GM21360 (cell line): ENCODE data around the gene FAM149A.
A peak's percentile ranks its signal among the peaks of the same experiment; 100 is the strongest.

Experiments used
- ATAC-seq: cut with Tn5 transposase; IDR thresholded peaks from one replicate; pipeline ENCODE4 v1.9.1; 2021; ENCODE audit warnings: mild to moderate bottlenecking, moderate library complexity; ENCODE audit not compliant: unreplicated experiment

FAM149A gene

DNA sequence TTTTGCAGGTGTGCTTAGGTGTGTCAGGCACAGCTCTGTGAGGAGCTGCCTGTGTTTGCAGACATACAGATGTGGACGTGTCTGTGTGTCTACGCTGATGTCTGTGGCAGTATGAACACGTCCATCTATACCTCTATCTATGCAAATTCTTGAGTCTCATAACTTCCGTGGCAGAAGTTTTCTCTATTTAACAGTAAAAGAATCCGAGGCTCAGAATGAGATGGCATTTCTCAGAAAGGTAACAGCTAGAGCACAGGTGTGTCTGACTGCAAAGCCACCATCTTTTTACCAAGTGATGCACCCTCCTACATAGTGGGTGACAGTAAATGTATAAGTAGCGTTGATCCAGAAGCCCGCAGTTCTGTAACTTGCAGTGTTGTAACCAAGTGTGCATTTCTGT, 47.0 kb downstream of the FAM149A start:
- ATAC-seq: peak; percentile 67

DNA sequence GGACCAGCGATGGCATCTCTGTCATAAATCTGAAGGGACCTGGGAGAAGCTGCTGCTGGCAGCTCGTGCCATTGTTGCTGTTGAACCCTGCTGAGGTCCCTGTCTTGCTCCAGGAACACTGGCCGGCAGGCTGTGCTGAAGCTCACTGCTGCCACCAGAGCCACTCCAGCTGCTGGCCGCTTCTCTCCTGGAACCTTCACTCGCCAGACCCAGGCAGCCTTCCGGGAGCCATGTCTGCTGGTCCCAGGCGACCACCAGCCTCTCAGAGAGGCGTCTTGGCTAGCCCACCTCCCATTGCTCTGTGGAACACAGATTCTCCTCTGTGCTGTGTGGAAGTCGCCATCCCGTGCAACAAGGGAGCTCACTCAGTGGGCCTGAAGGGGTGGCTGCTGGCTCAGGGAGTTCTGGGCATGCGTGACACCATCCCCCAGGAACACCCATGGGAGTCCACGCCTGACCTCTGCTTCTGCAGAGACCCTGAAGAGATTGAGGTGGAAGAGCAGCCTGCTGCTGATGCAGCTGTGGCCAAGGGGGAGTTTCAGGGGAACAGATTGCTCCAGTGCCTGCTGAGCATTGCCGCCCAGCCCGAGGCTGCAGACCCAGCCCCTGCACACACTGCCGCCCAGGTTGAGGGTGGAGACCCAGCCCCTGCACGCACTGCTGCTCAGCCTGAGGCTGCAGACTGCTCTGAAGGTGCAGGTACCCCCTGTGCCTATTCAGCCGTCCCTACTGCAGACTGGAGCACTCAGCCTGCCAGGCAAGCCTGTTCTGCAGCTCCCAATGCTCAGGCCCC, 53.7 kb downstream of the FAM149A start:
- peak; percentile 49 for ATAC-seq

DNA sequence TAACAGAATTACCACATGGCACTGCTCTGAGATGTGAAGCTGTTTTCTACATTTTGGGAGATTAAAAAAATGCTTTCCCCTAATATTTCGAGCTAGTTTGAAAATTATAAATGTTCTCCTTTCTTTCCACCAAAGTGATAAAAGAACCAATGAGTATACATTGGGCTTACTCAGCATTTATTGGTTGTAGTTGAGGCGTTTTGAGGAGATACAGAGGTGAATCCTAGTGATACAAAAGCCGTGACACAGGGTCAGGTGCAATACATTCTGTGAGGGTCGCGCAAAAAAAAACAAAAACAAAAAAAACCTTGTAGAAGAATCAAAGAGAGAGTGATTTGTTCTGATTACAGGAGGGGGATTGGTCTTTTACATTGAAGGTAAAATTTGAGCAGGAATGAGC, 54.5 kb downstream of the FAM149A start:
- ATAC-seq: no peak

DNA sequence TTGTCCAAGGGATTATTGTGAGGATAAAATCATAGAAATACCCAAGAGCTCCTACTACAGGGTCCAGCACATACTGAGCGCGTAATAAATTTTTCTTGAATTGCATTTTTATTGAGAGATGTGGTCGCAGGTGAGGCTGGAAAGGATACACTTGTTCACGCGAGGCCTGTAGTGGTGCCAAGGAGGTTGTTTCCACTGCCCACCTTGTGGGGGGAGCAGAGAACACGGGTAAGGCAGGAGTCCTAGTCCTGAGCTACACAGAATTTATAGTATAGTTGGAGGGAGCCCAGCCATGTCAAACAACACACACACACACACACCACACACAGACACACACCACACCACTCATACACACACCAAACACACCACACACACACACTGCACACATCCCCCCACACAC, 55.1 kb downstream of the FAM149A start:
- no peak for ATAC-seq

DNA sequence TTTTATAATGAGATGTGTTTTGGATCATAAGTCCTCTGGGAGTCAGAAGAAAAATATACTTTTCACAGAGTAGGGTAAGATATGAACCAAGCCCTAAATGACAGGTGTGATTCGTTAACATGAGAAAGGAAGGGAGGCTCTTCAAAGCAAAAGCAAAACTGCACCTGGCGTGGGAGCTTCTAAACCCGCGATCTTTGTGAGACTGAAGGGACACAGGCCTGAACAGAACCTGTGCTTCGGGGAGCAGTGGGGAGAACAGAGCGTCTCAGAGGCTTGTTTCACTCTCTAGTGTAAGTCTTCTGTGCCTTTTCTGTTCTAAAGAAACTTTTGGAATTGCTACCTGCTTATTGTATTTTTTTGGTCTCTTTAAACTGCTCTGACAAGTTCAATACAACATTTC, 56.6 kb downstream of the FAM149A start:
- ATAC-seq: peak; percentile 85

DNA sequence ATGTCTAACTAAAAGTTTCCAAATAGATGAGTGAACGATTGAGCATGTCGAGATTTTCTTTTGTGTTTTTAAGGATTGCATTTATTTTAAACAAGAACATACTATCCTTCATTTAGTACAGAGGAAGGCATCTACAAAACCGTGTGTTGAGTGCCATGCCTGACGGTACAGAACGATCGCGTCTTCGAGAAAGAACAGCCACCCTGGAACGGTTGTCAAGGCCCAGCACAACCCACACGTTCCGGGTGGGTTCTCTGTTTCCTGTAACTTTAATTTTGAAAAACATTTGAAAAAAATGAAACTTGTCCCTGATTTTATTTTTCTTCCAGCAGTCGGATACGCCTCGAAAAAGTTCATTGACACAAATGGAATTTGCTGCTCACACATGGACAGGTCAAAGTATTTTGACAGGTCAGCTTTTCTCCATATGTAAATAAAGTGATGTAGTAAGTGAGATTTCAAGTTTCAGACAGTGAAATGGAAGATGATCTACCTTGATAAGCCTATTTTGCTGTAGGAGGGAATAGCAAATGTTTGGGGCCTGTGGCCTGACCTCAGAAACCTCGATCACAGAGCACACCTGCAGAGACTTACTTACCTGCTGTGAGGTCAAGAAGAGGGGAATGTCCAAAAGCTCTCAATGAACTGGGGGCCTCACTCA, 62.5 kb downstream of the FAM149A start:
- no peak for ATAC-seq

DNA sequence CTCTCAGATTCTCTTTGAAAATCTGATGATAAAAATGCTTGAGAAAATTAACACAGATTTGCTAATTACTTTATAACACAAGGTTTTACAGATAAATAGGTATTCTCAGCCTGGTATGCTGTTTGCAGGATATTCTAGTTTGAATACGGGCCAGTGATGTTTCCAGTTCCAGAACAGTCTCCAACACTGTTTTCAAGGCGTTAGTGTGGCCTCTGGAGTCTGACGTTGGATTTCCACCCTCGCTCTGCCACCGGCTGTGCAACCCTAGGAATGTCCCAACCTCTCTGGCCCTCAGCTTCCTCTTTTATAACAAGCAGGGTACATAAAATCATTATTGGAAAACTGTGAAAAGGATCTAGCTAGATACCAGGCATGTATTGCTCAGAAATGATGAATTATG, 63.1 kb downstream of the FAM149A start:
- no peak for ATAC-seq

DNA sequence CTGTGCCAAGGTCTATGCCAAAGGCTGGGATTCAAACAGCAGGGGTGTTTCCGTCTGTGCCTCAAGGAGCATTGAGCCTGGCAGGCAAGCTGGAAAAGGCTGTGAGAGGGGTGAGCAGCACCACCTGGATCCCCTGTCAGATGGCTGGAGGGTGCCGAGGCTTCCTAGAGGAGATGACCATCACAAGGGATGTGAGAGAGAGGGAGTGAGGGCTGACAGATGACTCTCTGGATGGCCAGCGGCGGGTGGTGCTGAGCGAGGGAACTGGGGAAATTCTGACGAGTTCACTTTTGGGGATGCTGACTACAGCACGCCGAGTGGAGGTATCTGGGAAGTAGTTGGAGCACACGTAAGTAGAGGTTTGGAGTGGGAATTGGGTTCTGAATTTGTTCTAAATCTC, 64.2 kb downstream of the FAM149A start:
- no peak for ATAC-seq

DNA sequence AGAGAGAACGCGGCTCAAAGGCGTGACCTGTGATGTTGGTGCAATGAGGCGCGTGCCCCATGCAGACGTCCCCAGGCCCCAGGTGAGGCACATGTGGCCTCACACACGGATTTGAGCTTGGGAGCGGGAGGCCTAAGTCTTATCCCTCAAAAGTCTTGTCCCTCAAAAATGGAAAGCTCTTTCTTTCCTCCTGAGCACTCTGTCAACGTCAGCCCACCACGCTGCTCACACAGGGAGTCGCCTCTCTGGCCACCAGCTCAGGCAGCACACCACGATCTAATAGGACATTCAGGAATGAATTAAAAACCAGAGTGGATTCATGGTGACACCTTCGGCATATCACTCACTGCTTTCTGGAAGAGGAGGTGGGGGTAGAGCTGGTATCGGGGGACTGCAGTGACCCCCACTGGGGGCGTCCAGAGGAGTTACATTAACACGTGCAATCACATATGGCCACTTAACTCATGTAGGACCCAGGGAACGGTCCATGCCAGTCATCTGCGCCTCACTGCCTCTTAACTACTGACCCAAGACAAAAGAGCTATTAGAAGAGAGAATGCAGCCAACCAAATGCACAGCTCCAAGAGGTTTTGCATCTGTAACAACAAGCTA, 64.9 kb downstream of the FAM149A start:
- ATAC-seq: no peak

DNA sequence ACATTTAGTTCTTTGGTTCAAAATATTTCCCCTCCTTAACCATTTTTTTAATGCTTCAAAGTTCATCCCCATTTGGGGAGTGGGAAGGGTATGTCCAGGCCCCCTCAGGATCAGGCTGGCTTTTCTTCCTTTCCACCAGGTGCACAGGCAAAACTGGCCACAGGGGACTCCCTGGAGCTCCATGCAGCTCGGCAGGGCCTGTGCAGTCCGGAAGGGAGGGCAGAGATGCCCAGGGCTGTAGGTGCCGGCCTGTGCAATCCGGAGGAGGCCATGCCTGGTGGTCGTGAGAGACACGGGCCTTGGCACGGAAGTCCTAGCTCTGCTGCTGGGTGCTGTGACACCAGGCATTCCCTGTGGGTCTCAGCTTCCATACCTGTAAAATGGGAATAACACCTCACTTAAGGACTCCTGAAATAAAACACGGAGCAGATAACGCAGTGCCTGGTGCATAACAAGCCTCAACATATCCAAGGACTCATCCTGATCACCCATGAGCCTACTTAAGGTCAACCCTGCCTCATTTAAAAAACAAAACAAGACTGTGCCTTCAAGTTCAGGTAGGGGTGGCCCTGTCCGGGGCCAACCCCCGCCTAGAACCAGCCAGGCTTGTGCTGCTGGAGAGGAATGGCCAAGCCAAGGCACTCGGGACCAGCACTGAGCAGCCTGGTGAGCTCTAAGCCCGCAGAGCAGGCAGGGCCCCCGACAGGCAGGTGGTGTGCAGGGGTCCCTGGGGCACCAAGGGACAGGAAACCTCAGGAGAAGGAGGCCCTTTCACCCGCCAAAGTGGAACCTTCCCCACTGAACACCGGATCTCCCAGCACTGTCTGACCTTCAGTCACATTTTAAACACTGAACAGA, 65.7 kb downstream of the FAM149A start:
- ATAC-seq: peak; percentile 51

DNA sequence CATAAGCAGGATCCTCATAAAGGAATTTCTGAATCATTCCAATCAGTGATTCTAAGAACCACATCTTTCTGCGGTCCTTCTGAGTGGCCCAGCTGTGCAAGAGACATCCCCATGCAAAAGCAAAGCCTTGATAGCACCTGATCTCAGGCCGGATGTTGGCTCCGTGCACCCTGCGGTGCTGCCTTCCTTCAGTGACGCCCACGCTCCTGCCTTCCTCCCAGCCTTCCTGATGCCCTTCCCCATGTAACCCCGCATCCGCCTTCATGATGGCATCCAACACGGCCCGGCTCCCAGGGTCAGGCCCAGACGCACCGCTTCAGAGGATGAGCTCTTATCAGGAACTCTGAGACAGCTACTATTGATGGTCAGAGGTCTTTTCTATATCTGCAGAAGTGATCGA, 66.5 kb downstream of the FAM149A start:
- no peak for ATAC-seq

DNA sequence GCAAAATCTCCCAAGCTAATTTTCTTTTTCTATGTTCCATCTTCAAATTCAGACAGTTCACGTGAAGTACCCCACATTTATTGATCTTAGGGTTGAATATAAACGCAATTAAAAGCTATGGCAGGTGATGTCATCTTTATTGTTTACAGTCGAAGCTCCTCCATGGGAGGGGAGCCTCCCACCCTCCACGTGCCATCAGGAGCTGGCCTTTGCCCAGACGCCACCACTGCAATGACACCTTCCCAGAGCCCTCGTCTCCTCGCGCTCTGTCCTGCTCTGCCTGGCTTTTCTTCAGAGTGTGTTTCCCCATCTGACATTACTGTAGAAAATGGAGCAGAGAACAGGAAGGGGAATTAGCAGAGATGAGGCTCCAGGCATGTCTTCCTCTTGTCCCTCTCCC, 68.0 kb downstream of the FAM149A start:
- ATAC-seq: no peak

DNA sequence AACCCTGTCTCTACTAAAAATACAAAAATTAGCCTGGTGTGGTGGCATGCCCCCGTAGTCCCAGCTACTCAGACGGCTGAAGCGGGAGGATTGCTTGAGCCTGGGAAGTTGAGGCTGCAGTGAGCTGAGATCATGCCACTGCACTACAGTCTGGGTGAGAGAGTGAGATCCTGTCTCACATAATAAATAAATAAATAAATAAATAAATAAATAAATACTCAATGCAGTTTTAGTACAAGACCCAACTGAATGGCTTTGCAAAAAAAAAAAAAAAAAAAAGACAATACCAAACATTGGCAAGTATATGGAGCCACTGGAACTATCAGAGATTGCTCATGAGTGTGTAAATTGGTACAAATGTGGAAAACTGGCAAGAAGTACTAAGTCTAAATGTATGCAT, 83.6 kb downstream of the FAM149A start:
- no peak for ATAC-seq

DNA sequence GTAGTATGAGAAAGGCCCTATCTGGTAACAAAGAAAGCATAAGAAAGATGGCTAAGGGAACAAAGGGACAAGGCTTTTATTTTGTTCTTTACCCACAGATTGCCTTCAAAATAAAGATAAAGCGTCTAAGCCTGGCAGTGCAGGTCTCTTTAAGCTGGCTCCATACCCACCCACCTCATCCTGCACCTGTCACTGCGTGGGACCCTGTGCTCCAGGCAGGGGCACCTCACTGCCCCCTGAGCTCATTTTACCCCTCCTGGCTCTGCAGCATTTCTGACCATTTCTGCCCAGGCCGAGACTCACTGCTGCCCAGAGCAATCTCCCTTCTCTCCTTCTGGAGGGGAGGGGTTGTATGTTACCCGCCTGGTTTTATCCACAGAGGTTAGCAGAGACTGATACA, 85.2 kb downstream of the FAM149A start:
- no peak for ATAC-seq

DNA sequence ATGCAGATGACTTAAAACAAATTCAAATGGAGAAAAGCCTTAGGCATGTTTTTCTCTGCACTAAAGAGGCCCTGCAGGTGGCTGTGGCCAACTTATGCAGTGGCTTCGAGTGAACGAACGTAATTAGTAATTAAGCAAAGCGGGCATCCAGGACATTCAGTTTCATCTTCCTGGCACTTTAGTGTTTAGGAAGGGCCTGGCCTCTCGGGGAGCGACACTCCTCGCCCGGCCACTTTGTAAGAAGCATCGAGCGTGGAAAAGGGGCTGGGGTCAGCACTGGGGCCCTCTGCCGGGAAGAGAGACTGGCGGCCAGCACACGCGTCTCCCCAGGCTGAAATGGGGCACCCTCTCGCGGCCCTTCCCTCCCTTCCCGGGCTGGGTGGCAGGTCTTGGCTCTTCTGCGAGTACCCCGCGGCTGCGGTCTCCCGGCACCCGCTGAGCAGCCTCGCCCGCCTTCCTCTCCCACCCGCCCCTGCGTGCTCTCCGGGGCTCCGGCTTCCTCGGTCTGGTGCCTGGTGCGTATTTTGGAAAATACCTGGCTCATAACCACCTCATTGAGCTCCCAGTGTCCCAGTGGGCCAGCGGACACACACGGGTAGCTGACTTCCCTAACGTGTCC, 86.2 kb downstream of the FAM149A start:
- peak; percentile 33 for ATAC-seq

DNA sequence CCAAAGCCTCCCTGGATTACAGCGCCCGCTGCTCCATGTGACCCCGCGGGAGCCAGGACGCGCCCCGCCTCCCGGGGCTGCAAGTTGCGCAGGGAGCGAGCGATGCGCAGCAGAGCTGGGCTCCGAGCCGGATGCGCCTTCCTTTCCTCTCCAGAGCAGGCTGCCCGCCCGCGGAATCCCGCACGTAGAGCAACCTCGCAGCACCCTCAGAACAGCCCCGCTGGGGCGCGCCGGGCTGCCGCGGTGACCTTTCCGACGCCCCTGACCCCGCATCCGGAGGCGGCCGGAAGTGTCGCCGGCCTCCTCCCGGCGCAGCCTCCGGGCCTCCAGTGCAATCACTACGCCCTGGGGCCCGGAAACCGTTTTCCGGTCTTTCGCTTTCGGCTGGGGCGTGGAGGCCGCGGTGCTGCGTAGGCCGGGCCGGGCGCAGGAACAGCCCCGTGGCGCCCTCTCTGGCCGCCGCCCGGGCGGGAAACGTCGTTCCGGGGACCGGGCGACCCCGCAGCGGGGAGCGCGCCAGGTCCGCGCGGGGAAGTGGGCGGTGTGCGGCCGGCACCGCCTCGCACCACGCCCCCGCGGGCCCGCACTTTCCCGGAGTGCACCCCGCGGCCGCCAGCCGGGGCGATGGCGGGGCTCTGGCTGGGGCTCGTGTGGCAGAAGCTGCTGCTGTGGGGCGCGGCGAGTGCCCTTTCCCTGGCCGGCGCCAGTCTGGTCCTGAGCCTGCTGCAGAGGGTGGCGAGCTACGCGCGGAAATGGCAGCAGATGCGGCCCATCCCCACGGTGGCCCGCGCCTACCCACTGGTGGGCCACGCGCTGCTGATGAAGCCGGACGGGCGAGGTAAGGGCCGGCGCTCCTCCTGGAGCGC, 86.9 kb downstream of the FAM149A start, which contains the start of gene CYP4V2:
Gene CYP4V2 (plus strand): TSS at position 368 of the 866 bp plus-strand sequence. CDS start 257 bp downstream, at position 625.
- ATAC-seq: peak; percentile 85

DNA sequence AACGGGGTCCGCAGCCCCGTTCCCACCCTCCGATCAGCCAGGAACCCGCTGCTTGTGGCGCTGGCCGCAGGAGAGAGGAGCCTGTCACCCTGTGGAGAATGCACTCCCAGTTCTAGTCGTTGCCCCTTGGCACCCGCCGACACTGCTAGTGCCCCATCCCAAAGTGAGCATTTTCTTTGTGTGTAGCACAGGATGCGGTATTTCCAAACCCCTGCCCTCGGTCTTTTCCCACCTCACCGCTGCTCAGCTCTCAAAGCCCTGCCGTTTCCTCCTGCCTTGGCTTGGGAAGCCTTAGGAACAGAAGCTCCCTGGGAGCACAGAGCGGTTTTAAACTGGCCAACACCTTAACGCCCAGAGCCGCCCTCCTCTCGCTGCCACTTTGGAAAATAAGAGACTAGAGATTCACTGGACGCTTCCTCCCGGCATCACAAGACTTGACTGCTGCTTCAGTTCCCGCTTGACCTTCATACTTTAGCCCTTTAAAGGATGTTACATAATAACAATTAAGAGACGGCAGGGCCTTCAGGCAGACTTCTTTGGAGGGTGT, 87.6 kb downstream of the FAM149A start:
- no peak for ATAC-seq

DNA sequence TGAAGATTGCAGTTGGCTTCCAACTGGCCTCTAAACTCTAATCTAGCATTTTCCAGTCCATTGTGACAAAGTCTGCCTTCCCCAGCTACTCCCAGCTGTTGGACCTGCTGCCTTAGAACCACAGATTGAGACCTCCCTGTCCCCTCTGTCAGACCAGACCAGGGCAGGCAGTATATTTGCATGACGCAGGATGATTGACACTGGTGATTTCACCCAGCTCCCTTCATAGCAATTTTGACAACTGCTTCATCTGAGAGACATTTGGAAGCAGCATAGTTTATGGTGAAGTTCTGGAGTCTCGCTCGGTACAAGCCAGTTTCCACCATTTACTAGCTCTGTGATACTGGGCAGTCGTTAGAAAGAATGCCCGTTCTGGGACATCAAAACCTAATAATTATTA, 89.3 kb downstream of the FAM149A start:
- ATAC-seq: no peak

DNA sequence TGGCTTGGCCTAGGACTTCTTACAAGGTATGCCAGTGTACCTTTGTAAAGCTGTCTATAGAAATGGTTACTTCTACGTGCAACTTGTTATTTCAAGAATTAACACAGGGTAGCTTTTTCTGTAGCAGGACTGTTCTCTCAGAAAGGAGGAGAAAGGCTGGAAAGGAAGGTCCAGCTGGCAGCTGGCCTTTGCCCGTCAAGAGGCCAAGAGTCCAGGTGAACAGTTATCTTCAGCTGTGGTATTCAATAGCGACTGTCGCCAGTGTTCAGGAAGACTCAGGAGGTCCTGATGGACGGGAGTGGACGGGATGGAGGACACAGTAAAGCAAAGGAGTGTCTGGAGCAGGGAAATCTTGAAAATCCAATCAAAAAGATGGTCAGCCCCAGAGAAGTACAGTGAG, 91.6 kb downstream of the FAM149A start:
- no peak for ATAC-seq
